ENCODE measurements around the gene TXNDC8. TPM values are rescaled to one million over a fixed set of nuclear protein-coding genes. Genes with fewer than 3 reads are reported as not detected.

Gene TXNDC8
- total RNA-seq, 1 donor from 2014 or later: not detected

- Histone ChIP-seq H3K79me2 (ENCODE audit: insufficient read depth, low read length) (no peaks in the 10 kb centered on the region), H3K9me3 (ENCODE audit: insufficient read depth, low read depth, low read length) (no peaks in the 10 kb centered on the region), H3K4me3 (ENCODE audit: insufficient read depth, low read depth, low read length) (no peak overlapping the region), H3K4me1 (ENCODE audit: insufficient read depth, low read length) (no peaks in the 10 kb centered on the region), H2AFZ (ENCODE audit: low read depth, low read length) (no peak overlapping the region), H3K27ac (ENCODE audit: low read depth, low read length) (no peak overlapping the region), H3K4me2 (ENCODE audit: low read length) (no peak overlapping the region), H4K20me1 (ENCODE audit: insufficient read depth, low read length) (no peaks in the 10 kb centered on the region), H3K36me3 (ENCODE audit: insufficient read depth, low read length) (no peaks in the 10 kb centered on the region), H3K27me3 (ENCODE audit: insufficient read depth, low read length) (no peaks in the 10 kb centered on the region), H3K9ac (ENCODE audit: low read length) (no peak overlapping the region)
- Mint-ChIP-seq H3K4me3 (ENCODE audit: unreplicated experiment) (no peak overlapping the region), H3K27me3 (ENCODE audit: low read depth, unreplicated experiment) (peaks cover 4% of the 10 kb centered on the region), H3K9me3 (ENCODE audit: unreplicated experiment) (no peaks in the 10 kb centered on the region), H3K36me3 (ENCODE audit: low read depth, unreplicated experiment) (no peaks in the 10 kb centered on the region), H3K4me1 (ENCODE audit: low read depth, unreplicated experiment) (no peaks in the 10 kb centered on the region), H3K27ac (ENCODE audit: unreplicated experiment) (no peak overlapping the region)
- FAIRE-seq (no peak), DNase-seq (ENCODE audit: low read depth) (no peak)
- TF ChIP-seq EZH2 (IDR thresholded peaks at IDR 0.05; ENCODE audit: insufficient read depth, low read length) (no peak), CTCF (IDR thresholded peaks at IDR 0.05; ENCODE audit: insufficient read depth, low read depth, low read length) (no peak)
Measured at GRCh38 chr9:110332766-110333165, 4.9 kb downstream of the TXNDC8 start.

- TF ChIP-seq EZH2 (IDR thresholded peaks at IDR 0.05; ENCODE audit: insufficient read depth, low read length): no peak
- TF ChIP-seq CTCF (IDR thresholded peaks at IDR 0.05; ENCODE audit: insufficient read depth, low read depth, low read length): no peak
- Mint-ChIP-seq H3K9me3 (ENCODE audit: unreplicated experiment) (no peaks in the 10 kb centered on the region), H3K27me3 (ENCODE audit: low read depth, unreplicated experiment) (peaks cover 2% of the 10 kb centered on the region), H3K4me3 (ENCODE audit: unreplicated experiment) (no peak overlapping the region), H3K4me1 (ENCODE audit: low read depth, unreplicated experiment) (no peaks in the 10 kb centered on the region), H3K27ac (ENCODE audit: unreplicated experiment) (no peak overlapping the region), H3K36me3 (ENCODE audit: low read depth, unreplicated experiment) (no peaks in the 10 kb centered on the region)
- Histone ChIP-seq H3K9ac (ENCODE audit: low read length) (no peak overlapping the region), H3K9me3 (ENCODE audit: insufficient read depth, low read depth, low read length) (no peaks in the 10 kb centered on the region), H3K79me2 (ENCODE audit: insufficient read depth, low read length) (no peaks in the 10 kb centered on the region), H3K27ac (ENCODE audit: low read depth, low read length) (no peak overlapping the region), H3K4me2 (ENCODE audit: low read length) (no peak overlapping the region), H3K36me3 (ENCODE audit: insufficient read depth, low read length) (no peaks in the 10 kb centered on the region), H4K20me1 (ENCODE audit: insufficient read depth, low read length) (no peaks in the 10 kb centered on the region), H3K4me3 (ENCODE audit: insufficient read depth, low read depth, low read length) (no peak overlapping the region), H3K4me1 (ENCODE audit: insufficient read depth, low read length) (no peaks in the 10 kb centered on the region), H2AFZ (ENCODE audit: low read depth, low read length) (no peak overlapping the region), H3K27me3 (ENCODE audit: insufficient read depth, low read length) (no peaks in the 10 kb centered on the region)
- FAIRE-seq (no peak), DNase-seq (ENCODE audit: low read depth) (peak; percentile 38)
Measured at GRCh38 chr9:110330484-110331105, 7.1 kb downstream of the TXNDC8 start.

- Mint-ChIP-seq H3K27ac (ENCODE audit: unreplicated experiment) (no peak overlapping the region), H3K4me3 (ENCODE audit: unreplicated experiment) (no peak overlapping the region), H3K4me1 (ENCODE audit: low read depth, unreplicated experiment) (no peaks in the 10 kb centered on the region), H3K27me3 (ENCODE audit: low read depth, unreplicated experiment) (peaks cover 2% of the 10 kb centered on the region), H3K36me3 (ENCODE audit: low read depth, unreplicated experiment) (no peaks in the 10 kb centered on the region), H3K9me3 (ENCODE audit: unreplicated experiment) (no peaks in the 10 kb centered on the region)
- H3K9me3 ChIP-seq (ENCODE audit: insufficient read depth, low read depth, low read length): no peaks in the 10 kb centered on the region
- no peaks in the 10 kb centered on the region for H3K79me2 ChIP-seq (ENCODE audit: insufficient read depth, low read length)
- no peak overlapping the region for H2AFZ ChIP-seq (ENCODE audit: low read depth, low read length)
- H4K20me1 ChIP-seq (ENCODE audit: insufficient read depth, low read length): no peaks in the 10 kb centered on the region
- H3K4me1 ChIP-seq (ENCODE audit: insufficient read depth, low read length): no peaks in the 10 kb centered on the region
- no peaks in the 10 kb centered on the region for H3K27me3 ChIP-seq (ENCODE audit: insufficient read depth, low read length)
- H3K4me3 ChIP-seq (ENCODE audit: insufficient read depth, low read depth, low read length): no peak overlapping the region
- FAIRE-seq: no peak
- TF ChIP-seq CTCF (IDR thresholded peaks at IDR 0.05; ENCODE audit: insufficient read depth, low read depth, low read length) (no peak), EZH2 (IDR thresholded peaks at IDR 0.05; ENCODE audit: insufficient read depth, low read length) (no peak)
- H3K4me2 ChIP-seq (ENCODE audit: low read length): no peak overlapping the region
- no peak for DNase-seq (ENCODE audit: low read depth)
- H3K36me3 ChIP-seq (ENCODE audit: insufficient read depth, low read length): no peaks in the 10 kb centered on the region
- H3K9ac ChIP-seq (ENCODE audit: low read length): no peak overlapping the region
- no peak overlapping the region for H3K27ac ChIP-seq (ENCODE audit: low read depth, low read length)
Measured at GRCh38 chr9:110329639-110330230, 7.9 kb downstream of the TXNDC8 start.
